ENCODE measurements around the gene ST6GALNAC4. TPM values are rescaled to one million over a fixed set of nuclear protein-coding genes. Genes with fewer than 3 reads are reported as not detected.

ST6GALNAC4 gene
- total RNA-seq, 1 experiment from 2014 or later = 28.3 TPM

DNA sequence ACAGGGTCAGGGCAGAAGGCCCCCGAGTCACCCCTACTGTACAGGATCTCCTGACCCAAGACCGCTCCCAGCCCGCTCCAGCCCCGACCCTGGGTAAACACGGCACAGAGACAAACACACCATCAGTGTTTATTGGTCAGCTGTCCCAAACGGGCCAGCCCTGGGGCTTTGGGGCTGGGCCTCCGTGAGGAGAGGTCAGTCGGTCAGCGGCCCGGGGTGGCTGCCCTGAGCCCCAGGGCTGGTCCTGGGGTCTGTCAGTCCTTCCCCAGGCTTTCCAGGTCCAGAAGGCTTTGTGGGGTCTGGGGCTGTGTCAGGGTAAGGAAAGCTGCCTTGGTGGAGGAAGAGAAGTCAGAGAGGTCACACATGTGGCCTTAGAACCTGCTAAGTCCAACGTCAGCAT, 18.1 kb upstream of the ST6GALNAC4 start:
- ChIA-PET CTCF (no interaction called here), POLR2A (ENCODE audit: unreplicated experiment) (interaction anchor here (0.6 kb wide), 2 partner anchors 322 to 1694 kb away, joined by 3 read pairs; no protein-coding TSS in a partner anchor)
- no peak overlapping the region for H3K4me2 ChIP-seq
- no peak overlapping the region for H3K4me3 ChIP-seq
- 0 out of 2 replicates have a peak, but pooled peaks cover 3% of the 10 kb centered on the region for H4K20me1 ChIP-seq (ENCODE audit: insufficient read depth)
- H3K79me2 ChIP-seq (ENCODE audit: low read depth) = peaks cover 30% of the 10 kb centered on the region
- DNase-seq = no peak
- H3K27ac ChIP-seq = no peak overlapping the region
- no peak overlapping the region for H2AFZ ChIP-seq
- peaks cover 37% of the 10 kb centered on the region for H3K4me1 ChIP-seq (replicated peaks; ENCODE audit: insufficient read depth)
- H3K9me2 ChIP-seq (ENCODE audit: insufficient read depth) = no peaks in the 10 kb centered on the region
- TF ChIP-seq EZH2 (IDR thresholded peaks at IDR 0.05; ENCODE audit: low read depth) = no peak
- TF ChIP-seq, protein P1, sequence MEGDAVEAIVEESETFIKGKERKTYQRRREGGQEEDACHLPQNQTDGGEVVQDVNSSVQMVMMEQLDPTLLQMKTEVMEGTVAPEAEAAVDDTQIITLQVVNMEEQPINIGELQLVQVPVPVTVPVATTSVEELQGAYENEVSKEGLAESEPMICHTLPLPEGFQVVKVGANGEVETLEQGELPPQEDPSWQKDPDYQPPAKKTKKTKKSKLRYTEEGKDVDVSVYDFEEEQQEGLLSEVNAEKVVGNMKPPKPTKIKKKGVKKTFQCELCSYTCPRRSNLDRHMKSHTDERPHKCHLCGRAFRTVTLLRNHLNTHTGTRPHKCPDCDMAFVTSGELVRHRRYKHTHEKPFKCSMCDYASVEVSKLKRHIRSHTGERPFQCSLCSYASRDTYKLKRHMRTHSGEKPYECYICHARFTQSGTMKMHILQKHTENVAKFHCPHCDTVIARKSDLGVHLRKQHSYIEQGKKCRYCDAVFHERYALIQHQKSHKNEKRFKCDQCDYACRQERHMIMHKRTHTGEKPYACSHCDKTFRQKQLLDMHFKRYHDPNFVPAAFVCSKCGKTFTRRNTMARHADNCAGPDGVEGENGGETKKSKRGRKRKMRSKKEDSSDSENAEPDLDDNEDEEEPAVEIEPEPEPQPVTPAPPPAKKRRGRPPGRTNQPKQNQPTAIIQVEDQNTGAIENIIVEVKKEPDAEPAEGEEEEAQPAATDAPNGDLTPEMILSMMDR (conservative IDR thresholded peaks at IDR 0.05) = no peak
- no peaks in the 10 kb centered on the region for H3K9me3 ChIP-seq (ENCODE audit: insufficient read depth, low read depth)
- H3F3A ChIP-seq (ENCODE audit: insufficient read depth, low read depth) = peaks cover 46% of the 10 kb centered on the region
- no peaks in the 10 kb centered on the region; the same call in 1 of the 2 replicates for H3K36me3 ChIP-seq (ENCODE audit: low read depth)
- no TSS peak for BruUV-seq (replicated peaks)
- intact Hi-C loops (cut with micrococcal nuclease; ENCODE audit: unreplicated experiment) = no loop called here
- H3K27me3 ChIP-seq (ENCODE audit: insufficient read depth, low read depth) = no peaks in the 10 kb centered on the region

DNA sequence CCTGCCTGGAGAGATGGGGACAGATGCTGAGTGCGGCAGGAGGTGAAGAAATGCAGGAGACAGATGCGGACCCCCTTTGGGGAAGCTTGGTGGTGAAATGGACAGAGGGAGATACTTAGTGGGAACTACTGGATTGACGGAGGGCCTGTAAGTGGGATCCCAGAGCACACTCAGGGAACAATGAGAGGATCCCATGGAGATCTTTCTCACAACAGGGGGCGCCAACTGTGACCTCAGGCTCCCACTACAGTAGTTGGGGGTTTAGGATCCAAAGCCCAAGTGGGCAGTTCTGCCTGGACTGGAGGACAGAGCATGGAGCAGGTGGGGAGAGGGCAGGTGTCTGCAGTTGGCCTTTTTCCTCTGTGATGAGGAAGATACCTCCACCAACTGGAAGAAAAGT, 17.4 kb upstream of the ST6GALNAC4 start:
- H2AFZ ChIP-seq = no peak overlapping the region
- H3K9me2 ChIP-seq (ENCODE audit: insufficient read depth) = no peaks in the 10 kb centered on the region
- intact Hi-C loops (cut with micrococcal nuclease; ENCODE audit: unreplicated experiment) = no loop called here
- H3K9me3 ChIP-seq (ENCODE audit: insufficient read depth, low read depth) = no peaks in the 10 kb centered on the region
- no peak overlapping the region for H3K4me2 ChIP-seq
- peaks cover 43% of the 10 kb centered on the region for H3F3A ChIP-seq (ENCODE audit: insufficient read depth, low read depth)
- H3K4me3 ChIP-seq = no peak overlapping the region
- peaks cover 37% of the 10 kb centered on the region for H3K4me1 ChIP-seq (replicated peaks; ENCODE audit: insufficient read depth)
- TF ChIP-seq EZH2 (IDR thresholded peaks at IDR 0.05; ENCODE audit: low read depth) = no peak
- TF ChIP-seq, protein P1 (conservative IDR thresholded peaks at IDR 0.05) = no peak
- 0 out of 2 replicates have a peak, but pooled peaks cover 3% of the 10 kb centered on the region for H4K20me1 ChIP-seq (ENCODE audit: insufficient read depth)
- BruUV-seq (replicated peaks) = no TSS peak
- peaks cover 30% of the 10 kb centered on the region for H3K79me2 ChIP-seq (ENCODE audit: low read depth)
- ChIA-PET POLR2A (ENCODE audit: unreplicated experiment) (interaction anchor here (0.7 kb wide), 1 partner anchor 101 kb away, joined by 3 read pairs; no protein-coding TSS in a partner anchor), CTCF (interaction anchor here (0.6 to 0.7 kb wide), 2 partner anchors 66 to 135 kb away, joined by 3 to 11 read pairs; no protein-coding TSS in a partner anchor)
- H3K27ac ChIP-seq = no peak overlapping the region
- DNase-seq = no peak
- no peaks in the 10 kb centered on the region for H3K36me3 ChIP-seq (ENCODE audit: low read depth)
- no peaks in the 10 kb centered on the region for H3K27me3 ChIP-seq (ENCODE audit: insufficient read depth, low read depth)

DNA sequence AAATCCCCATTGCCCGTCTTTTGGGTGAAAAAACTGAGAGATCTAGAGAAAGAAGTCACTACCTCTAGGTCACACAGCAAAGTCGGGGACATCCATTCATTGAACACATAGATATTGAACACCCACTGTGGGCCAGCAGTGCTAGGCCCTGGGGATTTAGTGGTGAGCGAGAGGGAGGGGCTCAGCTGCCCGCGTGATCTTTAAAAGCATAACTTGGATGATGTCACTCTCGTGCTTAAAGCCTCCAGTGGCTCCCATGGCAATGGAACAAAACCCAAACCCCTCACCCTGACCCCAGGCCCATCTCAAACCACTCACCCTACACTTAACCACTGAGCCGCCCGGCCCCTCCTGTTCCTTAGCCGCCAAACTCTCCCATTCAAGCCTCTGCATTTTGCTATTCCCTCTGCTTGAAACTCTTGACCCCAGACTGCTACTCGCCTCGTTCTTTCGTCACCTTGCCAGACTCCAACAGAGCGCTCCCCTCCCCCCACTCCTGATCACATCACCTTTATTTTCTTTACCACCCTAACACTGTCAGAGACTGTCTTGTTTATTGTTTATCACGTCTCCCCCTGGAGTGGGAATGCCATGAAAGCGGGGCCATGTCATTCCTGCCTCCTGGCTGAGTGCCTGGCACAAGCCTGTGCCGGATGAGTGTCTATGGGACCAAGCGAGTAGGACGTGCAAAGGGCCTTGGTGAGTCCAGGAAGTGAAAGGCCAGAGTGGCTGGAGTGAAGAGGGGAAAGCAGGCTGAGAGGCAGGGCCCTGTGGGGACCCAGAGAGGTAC, 14.4 kb upstream of the ST6GALNAC4 start:
- Histone ChIP-seq H3K79me2 (ENCODE audit: low read depth) (peaks cover 18% of the 10 kb centered on the region), H3K9me2 (ENCODE audit: insufficient read depth) (no peaks in the 10 kb centered on the region), H4K20me1 (ENCODE audit: insufficient read depth) (0 out of 2 replicates have a peak, but pooled peaks cover 3% of the 10 kb centered on the region), H3K4me2 (peak overlapping the region; percentile 88), H3K4me1 (replicated peaks; ENCODE audit: insufficient read depth) (peaks cover 42% of the 10 kb centered on the region), H3K36me3 (ENCODE audit: low read depth) (no peaks in the 10 kb centered on the region), H3K4me3 (peak overlapping the region; percentile 58), H2AFZ (0 out of 2 replicates have a peak overlapping the region, but pooled peaks have one; percentile 48), H3K9me3 (ENCODE audit: insufficient read depth, low read depth) (no peaks in the 10 kb centered on the region), H3K27ac (no peak overlapping the region), H3F3A (ENCODE audit: insufficient read depth, low read depth) (peaks cover 52% of the 10 kb centered on the region), H3K27me3 (ENCODE audit: insufficient read depth, low read depth) (no peaks in the 10 kb centered on the region)
- intact Hi-C loops (cut with micrococcal nuclease; ENCODE audit: unreplicated experiment) = no loop called here
- TF ChIP-seq, protein P1 (conservative IDR thresholded peaks at IDR 0.05) = no peak
- no peak for TF ChIP-seq EZH2 (IDR thresholded peaks at IDR 0.05; ENCODE audit: low read depth)
- DNase-seq = peak in 1 of 2 experiments; percentile 46
- POLR2A ChIA-PET (ENCODE audit: unreplicated experiment) = interaction anchor here (0.5 to 0.6 kb wide), 2 partner anchors 70 to 148 kb away, joined by 6 read pairs; no protein-coding TSS in a partner anchor
- no TSS peak for BruUV-seq (replicated peaks)
- CTCF ChIA-PET = interaction anchor here (0.6 kb wide), 1 partner anchor 104 kb away, joined by 9 read pairs; no protein-coding TSS in a partner anchor

Measured in PC-9 (cell line).